ENCODE measurements around the gene DCAF10.

The DCAF10 gene

GRCh38 chr9:37911271-37911681 lies 110.7 kb downstream of the DCAF10 start:
- no peak for TF ChIP-seq CTCF (IDR thresholded peaks at IDR 0.05; ENCODE audit: low read depth, low read length, missing control alignments)
- no peak overlapping the region for H3K4me3 ChIP-seq (ENCODE audit: low read depth, low read length)
- DNase-seq (ENCODE audit: low read depth) = no peak
- in situ Hi-C loops (cut with HindIII; ENCODE audit: low sequenced_read_pairs) = loop anchor here (25.0 kb wide), 1 partner anchor 326 kb away; no protein-coding TSS in a partner anchor

GRCh38 chr9:37913480-37914153 lies 113.0 kb downstream of the DCAF10 start:
- TF ChIP-seq CTCF (IDR thresholded peaks at IDR 0.05; ENCODE audit: low read depth, low read length, missing control alignments) = peak; percentile 97
- H3K4me3 ChIP-seq (ENCODE audit: low read depth, low read length) = no peak overlapping the region
- in situ Hi-C loops (cut with HindIII; ENCODE audit: low sequenced_read_pairs) = loop anchor here (25.0 kb wide), 1 partner anchor 324 kb away; no protein-coding TSS in a partner anchor
- DNase-seq (ENCODE audit: low read depth) = no peak

- in situ Hi-C loops (cut with HindIII; ENCODE audit: low sequenced_read_pairs) = loop anchor here (25.0 kb wide), 1 partner anchor 323 kb away; no protein-coding TSS in a partner anchor
- DNase-seq (ENCODE audit: low read depth) = no peak
- TF ChIP-seq CTCF (IDR thresholded peaks at IDR 0.05; ENCODE audit: low read depth, low read length, missing control alignments) = no peak
- no peak overlapping the region for H3K4me3 ChIP-seq (ENCODE audit: low read depth, low read length)
Observed at GRCh38 chr9:37914154-37914551, 113.6 kb downstream of the DCAF10 start.

GRCh38 chr9:37914701-37915358 lies 114.2 kb downstream of the DCAF10 start:
- no peak for DNase-seq (ENCODE audit: low read depth)
- in situ Hi-C loops (cut with HindIII; ENCODE audit: low sequenced_read_pairs) = loop anchor here (25.0 kb wide), 1 partner anchor 322 kb away; no protein-coding TSS in a partner anchor
- no peak overlapping the region for H3K4me3 ChIP-seq (ENCODE audit: low read depth, low read length)
- no peak for TF ChIP-seq CTCF (IDR thresholded peaks at IDR 0.05; ENCODE audit: low read depth, low read length, missing control alignments)

- DNase-seq (ENCODE audit: low read depth) = no peak
- TF ChIP-seq CTCF (IDR thresholded peaks at IDR 0.05; ENCODE audit: low read depth, low read length, missing control alignments) = no peak
- H3K4me3 ChIP-seq (ENCODE audit: low read depth, low read length) = no peak overlapping the region
- in situ Hi-C loops (cut with HindIII; ENCODE audit: low sequenced_read_pairs) = loop anchor here (25.0 kb wide), 1 partner anchor 321 kb away; no protein-coding TSS in a partner anchor
Observed at GRCh38 chr9:37915911-37916470, 115.4 kb downstream of the DCAF10 start.

- no peak for DNase-seq (ENCODE audit: low read depth)
- no peak overlapping the region for H3K4me3 ChIP-seq (ENCODE audit: low read depth, low read length)
- no peak for TF ChIP-seq CTCF (IDR thresholded peaks at IDR 0.05; ENCODE audit: low read depth, low read length, missing control alignments)
- in situ Hi-C loops (cut with HindIII; ENCODE audit: low sequenced_read_pairs) = loop anchor here (25.0 kb wide), 1 partner anchor 321 kb away; no protein-coding TSS in a partner anchor
Observed at GRCh38 chr9:37916471-37917312, 116.1 kb downstream of the DCAF10 start.

Data from astrocyte of the cerebellum (primary cell).